Skeletal muscle satellite cell (primary cell): Measurements from ENCODE around the gene GNAI3.

Source experiments
- H3K27me3 ChIP-seq: 2 replicates; pipeline ENCODE4 v1.7.0; 2013; ENCODE audit warnings: low read length; ENCODE audit not compliant: control insufficient read depth, insufficient read depth
- H3K36me3 ChIP-seq: 2 replicates; pipeline ENCODE4 v1.7.0; 2013; ENCODE audit warnings: mild to moderate bottlenecking, control low read depth, low read length; ENCODE audit not compliant: insufficient read depth
- H3K4me1 ChIP-seq: 2 replicates; pipeline ENCODE4 v1.7.0; 2013; ENCODE audit warnings: low read length; ENCODE audit not compliant: control insufficient read depth, insufficient read depth
- H3K4me2 ChIP-seq: 2 replicates; pipeline ENCODE4 v1.7.0; 2013; ENCODE audit warnings: mild to moderate bottlenecking, low read length
- H3K4me3 ChIP-seq: 2 replicates; pipeline ENCODE4 v1.7.0; 2013; ENCODE audit warnings: low read length
- H3K9ac ChIP-seq: 2 replicates; pipeline ENCODE4 v1.7.0; 2013; ENCODE audit warnings: mild to moderate bottlenecking, low read depth, low read length, moderate library complexity
- H3K9me3 ChIP-seq: replicated peaks from 2 replicates; pipeline ENCODE4 v1.7.0; 2013; ENCODE audit warnings: mild to moderate bottlenecking, control low read depth, low read length

GNAI3 gene

DNA sequence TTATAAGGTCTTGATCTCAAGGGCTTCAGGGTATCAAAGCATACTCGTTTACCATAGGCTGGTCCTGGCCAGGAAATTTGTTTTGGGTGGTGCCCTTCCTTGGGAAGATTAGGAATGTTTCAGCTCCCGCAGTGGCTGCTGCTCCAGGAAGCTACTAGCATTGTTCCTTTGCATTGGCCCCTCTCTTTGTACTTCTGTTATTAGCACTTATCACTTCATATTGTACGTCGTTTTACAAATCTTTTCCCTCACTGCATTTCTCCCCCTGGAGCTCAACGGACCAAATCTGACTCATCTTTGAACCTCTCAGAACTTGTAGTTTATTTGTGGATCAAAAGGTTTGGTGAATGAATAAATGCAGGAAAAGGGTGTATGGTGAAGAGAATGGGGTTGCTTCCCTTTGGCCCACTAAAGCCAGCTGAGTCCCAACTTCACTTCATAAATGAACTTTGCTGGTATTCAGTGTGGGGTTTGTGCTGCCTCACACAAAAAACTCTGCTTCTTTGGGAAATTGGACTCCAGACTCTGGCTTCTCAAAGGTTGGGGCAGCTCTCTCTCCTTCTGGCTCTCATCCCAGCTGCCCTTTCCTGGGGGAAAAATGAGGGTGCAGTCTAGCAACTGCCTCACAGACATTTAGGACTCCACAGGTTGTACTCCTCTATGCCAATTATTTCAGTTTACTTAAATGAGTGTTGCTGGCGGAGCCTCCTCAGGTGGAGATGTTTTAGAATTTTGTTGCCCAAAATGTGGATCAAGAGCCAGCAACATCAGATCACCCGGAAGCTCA, 65.1 kb downstream of the GNAI3 start:
- no peak overlapping the region for H3K4me3 ChIP-seq
- H3K27me3 ChIP-seq: no peaks in the 10 kb centered on the region
- H3K9me3 ChIP-seq: no peaks in the 10 kb centered on the region
- H3K4me1 ChIP-seq: peaks cover 13% of the 10 kb centered on the region
- no peak overlapping the region for H3K4me2 ChIP-seq
- no peak overlapping the region for H3K9ac ChIP-seq
- H3K36me3 ChIP-seq: no peaks in the 10 kb centered on the region

DNA sequence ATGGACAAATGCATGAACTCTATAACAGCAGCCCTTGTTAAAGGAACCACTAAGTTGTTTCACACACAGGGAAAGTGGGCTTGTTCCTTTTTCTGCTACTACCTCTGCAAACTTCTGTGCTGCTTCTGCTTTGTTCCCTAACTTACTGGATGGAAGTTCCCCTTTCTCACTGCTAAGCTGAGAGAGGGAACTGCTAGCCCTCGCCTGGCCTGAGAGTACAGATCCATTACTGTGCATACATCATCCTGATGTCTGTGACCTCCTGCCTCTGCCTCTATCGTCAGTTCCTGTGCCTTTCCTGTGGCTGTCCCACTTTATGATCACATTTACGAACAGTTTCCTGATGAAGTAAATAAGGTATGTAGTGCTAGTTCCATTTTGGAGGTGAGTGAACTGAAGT, 67.5 kb downstream of the GNAI3 start:
- Histone ChIP-seq H3K9me3 (no peaks in the 10 kb centered on the region), H3K9ac (no peak overlapping the region), H3K4me1 (peaks cover 22% of the 10 kb centered on the region), H3K4me2 (no peak overlapping the region), H3K36me3 (no peaks in the 10 kb centered on the region), H3K27me3 (no peaks in the 10 kb centered on the region), H3K4me3 (no peak overlapping the region)

DNA sequence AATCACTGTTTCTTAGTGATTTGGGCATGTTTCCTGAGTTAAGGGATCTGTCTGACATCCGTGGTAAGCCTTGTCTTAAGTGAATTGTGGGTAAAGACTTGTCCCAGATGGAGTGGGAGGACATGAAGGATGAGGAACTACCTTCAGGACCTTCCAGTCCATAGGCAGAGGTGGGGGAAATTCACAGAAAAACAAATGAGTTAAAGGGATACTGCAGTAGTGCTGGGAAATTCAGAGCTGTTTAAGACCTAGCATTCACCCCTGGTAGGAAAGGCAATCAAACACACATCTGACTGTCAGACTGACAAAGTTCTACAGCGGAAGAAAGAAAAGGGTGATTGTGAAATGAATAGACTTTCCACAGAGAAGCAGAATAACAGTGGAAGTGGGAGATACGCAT, 68.0 kb downstream of the GNAI3 start:
- Histone ChIP-seq H3K4me2 (no peak overlapping the region), H3K27me3 (no peaks in the 10 kb centered on the region), H3K4me1 (peaks cover 24% of the 10 kb centered on the region), H3K9ac (peak overlapping the region; percentile 63), H3K9me3 (no peaks in the 10 kb centered on the region), H3K4me3 (no peak overlapping the region), H3K36me3 (no peaks in the 10 kb centered on the region)

DNA sequence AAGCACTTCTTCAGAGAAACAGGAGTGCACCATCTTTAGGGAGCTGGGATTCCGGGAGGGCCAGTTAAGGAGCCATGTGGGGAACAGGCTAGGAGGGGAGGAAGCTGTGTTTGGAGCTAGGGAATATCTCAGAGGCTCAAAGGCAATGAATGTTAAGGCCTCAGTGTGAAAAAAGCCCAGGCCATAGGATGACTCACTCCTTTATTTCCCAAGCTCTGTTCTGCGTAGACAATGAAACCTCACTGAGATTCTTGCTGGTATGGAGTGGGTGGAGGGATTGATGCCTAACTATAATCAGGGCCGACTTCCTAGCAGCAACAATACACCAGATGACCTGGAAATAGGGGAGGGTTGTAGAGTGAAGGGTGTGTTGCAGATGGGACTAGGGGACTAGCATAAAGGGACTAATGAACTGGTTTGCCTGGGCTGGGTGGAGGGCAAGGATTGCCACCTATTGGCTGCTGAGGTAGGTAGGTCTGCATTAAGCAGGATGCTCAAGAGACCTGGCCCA, 68.9 kb downstream of the GNAI3 start:
- Histone ChIP-seq H3K27me3 (no peaks in the 10 kb centered on the region), H3K36me3 (no peaks in the 10 kb centered on the region), H3K4me2 (peak overlapping the region; percentile 13), H3K4me1 (peaks cover 33% of the 10 kb centered on the region), H3K9me3 (no peaks in the 10 kb centered on the region), H3K9ac (peak overlapping the region; percentile 63), H3K4me3 (no peak overlapping the region)

DNA sequence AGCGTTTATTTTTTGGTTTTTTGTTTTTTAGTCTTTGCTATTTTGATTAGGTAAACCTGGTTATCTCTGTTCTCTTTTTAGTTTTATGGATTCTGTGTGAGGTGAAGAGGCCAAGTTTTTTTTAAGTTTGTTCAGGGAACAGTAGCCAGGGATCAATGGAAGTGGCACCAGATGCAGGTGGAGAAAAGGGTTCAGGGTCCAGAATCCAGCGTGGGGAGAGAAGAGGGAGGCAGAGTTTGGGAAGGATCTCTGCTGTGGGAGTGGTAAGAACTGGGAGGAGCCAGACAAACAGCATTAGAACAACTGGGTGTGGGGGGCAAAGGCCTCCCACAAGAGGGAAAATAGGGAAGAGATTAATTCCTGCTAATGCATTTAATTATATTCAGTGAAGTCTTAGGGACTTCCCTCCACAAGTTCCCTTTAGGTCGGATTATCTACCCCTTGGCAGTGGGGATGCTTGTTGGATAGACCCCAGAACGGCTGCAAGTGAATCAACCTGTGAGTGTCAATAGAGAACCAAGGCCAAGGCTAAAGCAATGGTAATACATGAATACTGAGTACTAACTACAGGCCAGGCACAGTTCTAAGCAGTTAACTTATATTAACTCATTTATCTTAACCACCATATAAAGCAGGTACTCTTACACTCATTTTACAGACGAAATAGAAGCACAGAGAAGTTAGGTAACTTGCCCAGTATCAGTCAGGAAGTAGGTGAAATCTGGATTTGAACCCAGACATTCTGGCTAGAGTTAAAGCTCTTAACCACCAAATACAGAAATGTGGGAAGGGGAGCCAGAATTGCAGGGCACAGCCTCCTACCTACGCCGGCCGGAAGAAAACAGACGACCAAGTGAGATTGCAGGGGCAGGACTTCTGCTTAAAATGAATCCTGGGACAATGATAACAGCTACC, 70.5 kb downstream of the GNAI3 start:
- Histone ChIP-seq H3K36me3 (peaks cover 4% of the 10 kb centered on the region), H3K4me1 (peaks cover 49% of the 10 kb centered on the region), H3K4me3 (peak overlapping the region; percentile 97), H3K27me3 (no peaks in the 10 kb centered on the region), H3K9me3 (no peaks in the 10 kb centered on the region), H3K9ac (peak overlapping the region; percentile 98), H3K4me2 (peak overlapping the region; percentile 100)

GRCh38 chr1:109619576-109620400, 71.4 kb downstream of the GNAI3 start, which contains the start of the genes AMPD2 and GNAT2:
TSS of gene AMPD2 (plus strand) at chr1:109619837. CDS start at chr1:109621176, 1,339 bp downstream.
TSS of gene GNAT2 (minus strand) at chr1:109619616. CDS start at chr1:109612870, 6,746 bp downstream.
- peak within 1 kb of the TSS; percentile 100 for H3K4me2 ChIP-seq
- H3K4me3 ChIP-seq: peak within 1 kb of the TSS; percentile 97
- H3K4me1 ChIP-seq: peaks cover 58% of the 10 kb centered on the region
- H3K9ac ChIP-seq: peak within 1 kb of the TSS; percentile 98
- H3K9me3 ChIP-seq: no peaks in the 10 kb centered on the region
- no peaks in the 10 kb centered on the region for H3K27me3 ChIP-seq
- peaks cover 4% of the 10 kb centered on the region for H3K36me3 ChIP-seq

- Histone ChIP-seq H3K4me3 (peak overlapping the region; percentile 97), H3K9ac (peak overlapping the region; percentile 98), H3K4me2 (peak overlapping the region; percentile 100), H3K4me1 (peaks cover 58% of the 10 kb centered on the region), H3K36me3 (peaks cover 5% of the 10 kb centered on the region), H3K27me3 (no peaks in the 10 kb centered on the region), H3K9me3 (no peaks in the 10 kb centered on the region)
These were observed 72.0 kb downstream of the GNAI3 start for GRCh38 chr1:109620401-109620791.

- Histone ChIP-seq H3K27me3 (no peaks in the 10 kb centered on the region), H3K4me3 (peak overlapping the region; percentile 97), H3K4me2 (peak overlapping the region; percentile 100), H3K9me3 (no peaks in the 10 kb centered on the region), H3K36me3 (peaks cover 8% of the 10 kb centered on the region), H3K9ac (peak overlapping the region; percentile 98), H3K4me1 (peaks cover 58% of the 10 kb centered on the region)
These were observed 72.4 kb downstream of the GNAI3 start for GRCh38 chr1:109620841-109621286.

DNA sequence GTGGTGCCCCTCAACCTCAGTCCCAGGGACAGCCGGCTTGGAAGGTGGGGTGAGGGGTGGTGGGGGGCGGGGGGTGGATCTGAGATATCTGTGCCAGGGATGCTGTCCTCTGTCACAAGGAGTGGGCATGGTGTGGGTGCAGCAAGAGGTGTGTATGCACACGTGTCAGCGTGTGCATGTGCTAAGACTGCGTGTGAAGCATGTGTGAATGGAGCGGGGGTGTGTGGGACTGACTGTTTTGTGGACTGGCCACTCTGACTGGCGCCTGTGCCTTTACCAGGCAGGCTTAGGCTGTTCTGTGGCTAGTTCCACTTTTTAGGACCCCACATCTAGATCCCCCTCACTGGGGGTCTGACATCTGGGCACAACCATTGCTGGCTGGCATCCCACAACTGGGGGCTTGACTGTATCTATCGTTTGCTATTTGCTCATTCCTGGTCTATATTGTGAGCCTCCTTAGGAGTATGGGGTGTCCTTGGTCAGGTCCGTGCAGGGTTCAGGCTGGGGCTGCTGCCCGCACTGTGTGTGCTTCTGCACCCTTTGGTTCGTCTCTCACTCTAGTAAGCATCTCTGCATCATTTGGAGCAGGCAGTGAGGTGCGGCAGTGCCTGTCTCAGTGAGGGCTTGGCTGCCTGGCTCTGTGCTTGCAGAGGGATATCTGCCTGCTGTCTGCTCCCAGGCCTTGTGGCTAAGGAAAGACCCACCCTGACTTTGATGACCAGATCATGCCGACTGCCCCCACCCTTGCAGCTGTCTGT, 73.1 kb downstream of the GNAI3 start:
- H3K27me3 ChIP-seq: no peaks in the 10 kb centered on the region
- H3K4me3 ChIP-seq: peak overlapping the region; percentile 97
- H3K36me3 ChIP-seq: peaks cover 15% of the 10 kb centered on the region
- H3K9me3 ChIP-seq: no peaks in the 10 kb centered on the region
- peak overlapping the region; percentile 100 for H3K4me2 ChIP-seq
- H3K4me1 ChIP-seq: peaks cover 57% of the 10 kb centered on the region
- H3K9ac ChIP-seq: peak overlapping the region; percentile 76

GRCh38 chr1:109622137-109622892, 73.9 kb downstream of the GNAI3 start:
- H3K9me3 ChIP-seq: no peaks in the 10 kb centered on the region
- peak overlapping the region; percentile 97 for H3K4me3 ChIP-seq
- H3K4me1 ChIP-seq: peaks cover 50% of the 10 kb centered on the region
- no peaks in the 10 kb centered on the region for H3K27me3 ChIP-seq
- H3K4me2 ChIP-seq: peak overlapping the region; percentile 100
- no peak overlapping the region for H3K9ac ChIP-seq
- H3K36me3 ChIP-seq: peaks cover 23% of the 10 kb centered on the region
